HL-60 (cell line): ENCODE measurements around the gene CD72.
"Not testable (repeated sequence)": the region's sequence is repeated elsewhere in the genome, so short reads cannot be mapped to it uniquely, and the experiment has no call there.

ENCODE experiments used
- GABPA ChIP-seq: IDR thresholded peaks from 2 replicates; pipeline ENCODE4 v1.6.1; 2012; ENCODE audit warnings: low read depth
- POLR2AphosphoS5 ChIP-seq: IDR thresholded peaks from 2 replicates; pipeline ENCODE4 v1.6.1; 2012; ENCODE audit warnings: low read depth
- SPI1 ChIP-seq: IDR thresholded peaks from 2 replicates; pipeline ENCODE4 v1.6.1; 2012; ENCODE audit warnings: low read depth, mild to moderate bottlenecking, borderline replicate concordance
- TF ChIP-seq, protein P1 (sequence below): IDR thresholded peaks from one replicate; pipeline ENCODE4 v1.5.1; 2011; ENCODE audit warnings: low read length, control low read depth, inconsistent platforms; ENCODE audit not compliant: insufficient read depth
- TF ChIP-seq, protein P2 (sequence below): IDR thresholded peaks from 2 replicates; pipeline ENCODE4 v1.6.1; 2012; ENCODE audit warnings: low read depth; ENCODE audit not compliant: insufficient replicate concordance

- TF ChIP-seq, protein P1, sequence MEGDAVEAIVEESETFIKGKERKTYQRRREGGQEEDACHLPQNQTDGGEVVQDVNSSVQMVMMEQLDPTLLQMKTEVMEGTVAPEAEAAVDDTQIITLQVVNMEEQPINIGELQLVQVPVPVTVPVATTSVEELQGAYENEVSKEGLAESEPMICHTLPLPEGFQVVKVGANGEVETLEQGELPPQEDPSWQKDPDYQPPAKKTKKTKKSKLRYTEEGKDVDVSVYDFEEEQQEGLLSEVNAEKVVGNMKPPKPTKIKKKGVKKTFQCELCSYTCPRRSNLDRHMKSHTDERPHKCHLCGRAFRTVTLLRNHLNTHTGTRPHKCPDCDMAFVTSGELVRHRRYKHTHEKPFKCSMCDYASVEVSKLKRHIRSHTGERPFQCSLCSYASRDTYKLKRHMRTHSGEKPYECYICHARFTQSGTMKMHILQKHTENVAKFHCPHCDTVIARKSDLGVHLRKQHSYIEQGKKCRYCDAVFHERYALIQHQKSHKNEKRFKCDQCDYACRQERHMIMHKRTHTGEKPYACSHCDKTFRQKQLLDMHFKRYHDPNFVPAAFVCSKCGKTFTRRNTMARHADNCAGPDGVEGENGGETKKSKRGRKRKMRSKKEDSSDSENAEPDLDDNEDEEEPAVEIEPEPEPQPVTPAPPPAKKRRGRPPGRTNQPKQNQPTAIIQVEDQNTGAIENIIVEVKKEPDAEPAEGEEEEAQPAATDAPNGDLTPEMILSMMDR = not testable (repeated sequence)
- TF ChIP-seq POLR2AphosphoS5, SPI1, GABPA: not testable (repeated sequence)
- TF ChIP-seq, protein P2, sequence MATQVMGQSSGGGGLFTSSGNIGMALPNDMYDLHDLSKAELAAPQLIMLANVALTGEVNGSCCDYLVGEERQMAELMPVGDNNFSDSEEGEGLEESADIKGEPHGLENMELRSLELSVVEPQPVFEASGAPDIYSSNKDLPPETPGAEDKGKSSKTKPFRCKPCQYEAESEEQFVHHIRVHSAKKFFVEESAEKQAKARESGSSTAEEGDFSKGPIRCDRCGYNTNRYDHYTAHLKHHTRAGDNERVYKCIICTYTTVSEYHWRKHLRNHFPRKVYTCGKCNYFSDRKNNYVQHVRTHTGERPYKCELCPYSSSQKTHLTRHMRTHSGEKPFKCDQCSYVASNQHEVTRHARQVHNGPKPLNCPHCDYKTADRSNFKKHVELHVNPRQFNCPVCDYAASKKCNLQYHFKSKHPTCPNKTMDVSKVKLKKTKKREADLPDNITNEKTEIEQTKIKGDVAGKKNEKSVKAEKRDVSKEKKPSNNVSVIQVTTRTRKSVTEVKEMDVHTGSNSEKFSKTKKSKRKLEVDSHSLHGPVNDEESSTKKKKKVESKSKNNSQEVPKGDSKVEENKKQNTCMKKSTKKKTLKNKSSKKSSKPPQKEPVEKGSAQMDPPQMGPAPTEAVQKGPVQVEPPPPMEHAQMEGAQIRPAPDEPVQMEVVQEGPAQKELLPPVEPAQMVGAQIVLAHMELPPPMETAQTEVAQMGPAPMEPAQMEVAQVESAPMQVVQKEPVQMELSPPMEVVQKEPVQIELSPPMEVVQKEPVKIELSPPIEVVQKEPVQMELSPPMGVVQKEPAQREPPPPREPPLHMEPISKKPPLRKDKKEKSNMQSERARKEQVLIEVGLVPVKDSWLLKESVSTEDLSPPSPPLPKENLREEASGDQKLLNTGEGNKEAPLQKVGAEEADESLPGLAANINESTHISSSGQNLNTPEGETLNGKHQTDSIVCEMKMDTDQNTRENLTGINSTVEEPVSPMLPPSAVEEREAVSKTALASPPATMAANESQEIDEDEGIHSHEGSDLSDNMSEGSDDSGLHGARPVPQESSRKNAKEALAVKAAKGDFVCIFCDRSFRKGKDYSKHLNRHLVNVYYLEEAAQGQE = not testable (repeated sequence)
Observed at GRCh38 chr9:35596907-35597306, 21.3 kb downstream of the CD72 start.
